ENCODE measurements around the gene PHEX.

PHEX gene

GRCh38 chrX:22300130-22300529, 268.0 kb downstream of the PHEX start:
- no peak for DNase-seq (ENCODE audit: low read depth, low spot score)
- no peak overlapping the region for H3K4me3 ChIP-seq (ENCODE audit: low read length)
